Measurements from ENCODE around the gene ATP23.
A peak's percentile ranks its signal among the peaks of the same experiment; 100 is the strongest.

The ATP23 gene

GRCh38 chr12:57894399-57895292 is 46.7 kb upstream of the ATP23 start:
- H3K9me3 ChIP-seq (ENCODE audit: insufficient read depth, low read length) = no peaks in the 10 kb centered on the region
- H3K4me2 ChIP-seq (ENCODE audit: low read length) = no peak overlapping the region
- H2AFZ ChIP-seq (ENCODE audit: low read depth, low read length) = no peak overlapping the region
- H3K27me3 ChIP-seq (ENCODE audit: low read depth, low read length) = no peaks in the 10 kb centered on the region
- no peak overlapping the region for H3K9ac ChIP-seq (ENCODE audit: low read length)
- TF ChIP-seq CTCF (IDR thresholded peaks at IDR 0.05; ENCODE audit: low read depth, low read length) (no peak), EZH2phosphoT487 (IDR thresholded peaks at IDR 0.05; ENCODE audit: low read depth) (no peak)
- no peaks in the 10 kb centered on the region for H4K20me1 ChIP-seq (ENCODE audit: insufficient read depth, low read length)
- peaks cover 52% of the 10 kb centered on the region for H3K4me1 ChIP-seq (ENCODE audit: low read length)
- H3K36me3 ChIP-seq (replicated peaks; ENCODE audit: low read depth, low read length) = no peaks in the 10 kb centered on the region
- H3K4me3 ChIP-seq (ENCODE audit: low read length) = no peak overlapping the region
- H3K79me2 ChIP-seq (ENCODE audit: low read length) = no peaks in the 10 kb centered on the region
- H3K27ac ChIP-seq (ENCODE audit: low read length) = no peak overlapping the region

GRCh38 chr12:57895389-57896114 is 45.8 kb upstream of the ATP23 start:
- Histone ChIP-seq H3K9ac (ENCODE audit: low read length) (peak overlapping the region; percentile 74; the same call in 1 of the 2 replicates), H3K4me3 (ENCODE audit: low read length) (peak overlapping the region; percentile 85), H3K9me3 (ENCODE audit: insufficient read depth, low read length) (no peaks in the 10 kb centered on the region), H3K4me1 (ENCODE audit: low read length) (peaks cover 60% of the 10 kb centered on the region), H3K36me3 (replicated peaks; ENCODE audit: low read depth, low read length) (no peaks in the 10 kb centered on the region), H3K4me2 (ENCODE audit: low read length) (peak overlapping the region; percentile 99), H4K20me1 (ENCODE audit: insufficient read depth, low read length) (no peaks in the 10 kb centered on the region), H2AFZ (ENCODE audit: low read depth, low read length) (peak overlapping the region; percentile 89), H3K27ac (ENCODE audit: low read length) (no peak overlapping the region), H3K27me3 (ENCODE audit: low read depth, low read length) (no peaks in the 10 kb centered on the region), H3K79me2 (ENCODE audit: low read length) (no peaks in the 10 kb centered on the region)
- TF ChIP-seq CTCF (IDR thresholded peaks at IDR 0.05; ENCODE audit: low read depth, low read length) (no peak), EZH2phosphoT487 (IDR thresholded peaks at IDR 0.05; ENCODE audit: low read depth) (no peak)

GRCh38 chr12:57896115-57896433 is 45.3 kb upstream of the ATP23 start:
- TF ChIP-seq EZH2phosphoT487 (IDR thresholded peaks at IDR 0.05; ENCODE audit: low read depth) (no peak), CTCF (IDR thresholded peaks at IDR 0.05; ENCODE audit: low read depth, low read length) (peak; percentile 27; the same call in 1 of the 2 replicates)
- Histone ChIP-seq H3K9me3 (ENCODE audit: insufficient read depth, low read length) (no peaks in the 10 kb centered on the region), H3K4me1 (ENCODE audit: low read length) (peaks cover 60% of the 10 kb centered on the region), H4K20me1 (ENCODE audit: insufficient read depth, low read length) (no peaks in the 10 kb centered on the region), H3K27ac (ENCODE audit: low read length) (no peak overlapping the region), H3K27me3 (ENCODE audit: low read depth, low read length) (no peaks in the 10 kb centered on the region), H3K4me2 (ENCODE audit: low read length) (peak overlapping the region; percentile 99), H2AFZ (ENCODE audit: low read depth, low read length) (peak overlapping the region; percentile 89), H3K9ac (ENCODE audit: low read length) (peak overlapping the region; percentile 74), H3K36me3 (replicated peaks; ENCODE audit: low read depth, low read length) (no peaks in the 10 kb centered on the region), H3K79me2 (ENCODE audit: low read length) (no peaks in the 10 kb centered on the region), H3K4me3 (ENCODE audit: low read length) (peak overlapping the region; percentile 85)

Measured in OCI-LY3 (cell line).